CD4-positive, CD25-positive, alpha-beta regulatory T cell (primary cell): Measurements from ENCODE around the gene SLC13A2. TPM values are rescaled to one million over a fixed set of nuclear protein-coding genes. Genes with fewer than 3 reads are reported as not detected.
"Not testable (repeated sequence)": the region's sequence is repeated elsewhere in the genome, so short reads cannot be mapped to it uniquely, and the experiment has no call there.

Experiments used
- ATAC-seq, 2 donors: fragments of 150-1000 bp; cut with Tn5 transposase; one replicate each; pipeline ENCODE4 v1.10.0; 2021; ENCODE audit warnings: low read depth in 2 of 2, moderate number of reproducible peaks in 2 of 2, moderate library complexity in 1 of 2
- DNase-seq, 3 donors: peaks; one replicate each; pipeline versions ENCODE4 v3.0.0 to v3.0.0-alpha.2; 2012 to 2022; ENCODE audit warnings: mixed read lengths in 1 of 3
- H3K27ac ChIP-seq: one replicate; pipeline ENCODE4 v1.7.0; 2013; ENCODE audit warnings: mild to moderate bottlenecking, low read length; ENCODE audit not compliant: insufficient read depth, poor library complexity, severe bottlenecking
- H3K27me3 ChIP-seq: one replicate; pipeline ENCODE4 v1.7.0; 2013; ENCODE audit warnings: low read length; ENCODE audit not compliant: control insufficient read depth, insufficient read depth
- H3K36me3 ChIP-seq: one replicate; pipeline ENCODE4 v1.7.0; 2013; ENCODE audit warnings: mild to moderate bottlenecking, low read length, moderate library complexity; ENCODE audit not compliant: control insufficient read depth, insufficient read depth
- H3K4me1 ChIP-seq: 2 replicates; pipeline ENCODE4 v1.7.0; 2013; ENCODE audit warnings: mild to moderate bottlenecking, low read length; ENCODE audit not compliant: insufficient read depth, control insufficient read depth, poor library complexity, severe bottlenecking
- H3K4me3 ChIP-seq: one replicate; pipeline ENCODE4 v1.7.0; 2013; ENCODE audit warnings: low read depth, mild to moderate bottlenecking, low read length, moderate library complexity
- H3K9me3 ChIP-seq, 2 experiments: 1 replicate in 1 of 2; 2 replicates in 1 of 2; pipeline ENCODE4 v1.7.0; 2013; ENCODE audit warnings: low read length in 2 of 2, mild to moderate bottlenecking in 1 of 2, moderate library complexity in 1 of 2; ENCODE audit not compliant: control insufficient read depth in 2 of 2
- H3K27ac Mint-ChIP-seq, 3 donors: one replicate each; pipeline ENCODE4 v1.8.0; 2020 to 2022; ENCODE audit warnings: mild to moderate bottlenecking in 3 of 3, mixed read lengths in 3 of 3, moderate library complexity in 2 of 3
- H3K27me3 Mint-ChIP-seq: one replicate; pipeline ENCODE4 v1.8.0; 2022; ENCODE audit warnings: mild to moderate bottlenecking, mixed read lengths
- H3K36me3 Mint-ChIP-seq: one replicate; pipeline ENCODE4 v1.8.0; 2020; ENCODE audit warnings: mixed read lengths
- H3K4me1 Mint-ChIP-seq, 4 donors: one replicate each; pipeline ENCODE4 v1.8.0; 2020 to 2022; ENCODE audit warnings: mixed read lengths in 4 of 4, mild to moderate bottlenecking in 1 of 4
- H3K4me3 Mint-ChIP-seq, 4 donors: one replicate each; pipeline ENCODE4 v1.8.0; 2020 to 2022; ENCODE audit warnings: mild to moderate bottlenecking in 4 of 4, mixed read lengths in 4 of 4, moderate library complexity in 3 of 4
- H3K9me3 Mint-ChIP-seq, 7 donors: one replicate each; pipeline ENCODE4 v1.8.0; 2020 to 2022; ENCODE audit warnings: mixed read lengths in 7 of 7, mild to moderate bottlenecking in 3 of 7, moderate library complexity in 2 of 7
- polyA plus RNA-seq, 4 donors: library from polyadenylated mRNA; unstranded; fragments of 300-500 nt; fragmentation: Illumina TruSeq; gene quantifications; one replicate each; pipeline ENCODE4 v1.2.3, GENCODE V29; 2021
- total RNA-seq: library from RNA; stranded (reverse); gene quantifications from one replicate; pipeline ENCODE4 v1.2.3, GENCODE V29; 2022

SLC13A2 gene
- total and polyA plus RNA-seq, 5 donors from 2014 or later = not detected

DNA sequence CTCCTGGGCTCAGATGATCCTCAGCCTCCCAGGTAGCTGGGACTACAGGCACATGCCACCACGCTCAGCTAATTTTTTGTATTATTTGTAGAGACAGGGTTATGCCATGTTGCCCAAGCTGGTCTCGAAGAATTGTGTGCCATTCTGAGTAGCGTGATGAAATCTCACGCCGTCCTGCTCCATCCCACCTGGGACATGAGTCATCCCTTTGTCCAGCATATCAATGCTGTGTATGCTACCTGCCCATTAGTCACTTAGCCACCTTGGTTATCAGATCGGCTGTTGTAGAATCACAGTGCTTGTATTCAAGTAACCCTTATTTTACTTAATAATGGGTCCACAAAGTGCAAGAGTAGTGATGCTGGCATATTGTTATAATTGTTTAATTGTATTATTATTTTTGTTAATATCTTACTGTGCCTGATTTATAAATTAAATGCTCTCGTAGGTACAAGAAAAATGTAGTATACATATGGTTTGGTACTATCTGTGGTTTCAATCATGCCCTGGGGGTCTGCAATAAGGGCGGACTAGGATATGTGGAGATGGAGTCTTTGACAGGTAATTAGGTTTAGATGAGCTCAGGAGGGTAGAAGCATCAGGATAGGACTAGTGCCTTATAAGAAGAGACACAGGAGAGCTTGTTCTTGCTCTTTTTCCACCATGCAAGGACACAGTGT lies 26.6 kb upstream of the SLC13A2 start:
- Histone ChIP-seq H3K4me3 (no peak overlapping the region), H3K27me3 (no peaks in the 10 kb centered on the region), H3K36me3 (no peaks in the 10 kb centered on the region), H3K27ac (no peak overlapping the region), H3K9me3 (no peaks in the 10 kb centered on the region), H3K4me1 (no peaks in the 10 kb centered on the region)
- no peaks in the 10 kb centered on the region for H3K4me1 Mint-ChIP-seq
- H3K27me3 Mint-ChIP-seq = peaks cover 37% of the 10 kb centered on the region
- peaks cover 0 to 6% (median 0%) of the 10 kb centered on the region in 7 donors for H3K9me3 Mint-ChIP-seq
- no peaks in the 10 kb centered on the region for H3K36me3 Mint-ChIP-seq
- no peak for DNase-seq
- no peak overlapping the region for H3K4me3 Mint-ChIP-seq
- ATAC-seq = no peak
- no peak overlapping the region for H3K27ac Mint-ChIP-seq

- Mint-ChIP-seq H3K27me3 (peaks cover 37% of the 10 kb centered on the region), H3K4me3 (no peak overlapping the region), H3K27ac (no peak overlapping the region), H3K4me1 (no peaks in the 10 kb centered on the region), H3K36me3 (no peaks in the 10 kb centered on the region), H3K9me3 (peaks cover 0 to 6% (median 0%) of the 10 kb centered on the region in 7 donors)
- ATAC-seq (no peak), DNase-seq (no peak)
- H3K36me3 ChIP-seq = no peaks in the 10 kb centered on the region
- H3K4me3 ChIP-seq = no peak overlapping the region
- H3K9me3 ChIP-seq = no peaks in the 10 kb centered on the region
- H3K4me1 ChIP-seq = no peaks in the 10 kb centered on the region
- no peak overlapping the region for H3K27ac ChIP-seq
- no peaks in the 10 kb centered on the region for H3K27me3 ChIP-seq
Measured at GRCh38 chr17:28447396-28447760, 26.1 kb upstream of the SLC13A2 start.

- H3K9me3 ChIP-seq = no peaks in the 10 kb centered on the region
- H3K36me3 ChIP-seq = no peaks in the 10 kb centered on the region
- no peak overlapping the region for H3K27ac ChIP-seq
- H3K27me3 Mint-ChIP-seq = peaks cover 33% of the 10 kb centered on the region
- no peaks in the 10 kb centered on the region for H3K27me3 ChIP-seq
- H3K4me3 ChIP-seq = no peak overlapping the region
- no peak overlapping the region for H3K27ac Mint-ChIP-seq
- DNase-seq (no peak), ATAC-seq (no peak)
- peaks cover 0 to 6% (median 0%) of the 10 kb centered on the region in 7 donors for H3K9me3 Mint-ChIP-seq
- H3K4me1 ChIP-seq = no peaks in the 10 kb centered on the region
- H3K4me1 Mint-ChIP-seq = no peaks in the 10 kb centered on the region
- H3K4me3 Mint-ChIP-seq = no peak overlapping the region
- no peaks in the 10 kb centered on the region for H3K36me3 Mint-ChIP-seq
Measured at GRCh38 chr17:28449859-28450258, 23.6 kb upstream of the SLC13A2 start.

DNA sequence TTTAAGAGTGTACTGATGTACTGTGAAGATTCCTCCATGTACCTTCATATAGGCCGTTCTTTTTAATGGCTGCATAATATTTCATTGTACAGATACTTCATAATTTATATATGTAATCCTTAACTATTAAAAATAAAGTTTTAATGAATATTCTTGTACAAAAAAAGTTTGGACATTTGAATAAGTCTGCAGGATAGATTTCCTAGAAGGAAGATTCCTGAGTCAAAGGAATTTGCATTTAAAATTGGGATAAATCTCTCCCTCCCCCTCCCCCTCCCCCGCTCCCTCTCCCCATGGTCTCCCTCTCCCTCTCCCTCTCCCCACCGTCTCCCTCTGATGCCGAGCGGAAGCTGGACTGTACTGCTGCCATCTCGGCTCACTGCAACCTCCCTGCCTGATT lies 15.6 kb upstream of the SLC13A2 start:
- Histone ChIP-seq H3K4me1 (no peaks in the 10 kb centered on the region), H3K4me3 (no peak overlapping the region), H3K9me3 (no peaks in the 10 kb centered on the region), H3K27ac (no peak overlapping the region), H3K36me3 (no peaks in the 10 kb centered on the region), H3K27me3 (no peaks in the 10 kb centered on the region)
- ATAC-seq (no peak), DNase-seq (no peak)
- Mint-ChIP-seq H3K27me3 (peaks cover 4% of the 10 kb centered on the region), H3K36me3 (no peaks in the 10 kb centered on the region), H3K27ac (no peak overlapping the region), H3K4me1 (no peaks in the 10 kb centered on the region), H3K9me3 (no peaks in the 10 kb centered on the region), H3K4me3 (no peak overlapping the region)

DNA sequence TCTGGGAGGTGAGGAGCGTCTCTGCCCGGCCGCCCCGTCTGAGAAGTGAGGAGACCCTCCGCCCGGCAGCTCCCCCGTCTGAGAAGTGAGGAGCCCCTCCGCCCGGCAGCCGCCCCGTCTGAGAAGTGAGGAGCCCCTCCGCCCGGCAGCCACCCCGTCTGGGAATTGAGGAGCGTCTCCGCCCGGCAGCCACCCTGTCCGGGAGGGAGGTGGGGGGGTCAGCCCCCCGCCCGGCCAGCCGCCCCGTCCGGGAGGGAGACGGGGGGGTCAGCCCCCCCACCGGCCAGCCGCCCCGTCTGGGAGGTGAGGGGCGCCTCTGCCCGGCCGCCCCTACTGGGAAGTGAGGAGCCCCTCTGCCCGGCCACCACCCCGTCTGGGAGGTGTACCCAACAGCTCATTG lies 14.6 kb upstream of the SLC13A2 start:
- not testable (repeated sequence) for H3K27me3 Mint-ChIP-seq, H3K36me3 ChIP-seq, H3K27ac ChIP-seq, H3K4me3 ChIP-seq, H3K4me1 ChIP-seq, H3K36me3 Mint-ChIP-seq, H3K27me3 ChIP-seq, H3K4me3 Mint-ChIP-seq, DNase-seq, H3K9me3 Mint-ChIP-seq, H3K4me1 Mint-ChIP-seq, H3K9me3 ChIP-seq, ATAC-seq, H3K27ac Mint-ChIP-seq

- Mint-ChIP-seq H3K27ac (no peak overlapping the region), H3K9me3 (no peaks in the 10 kb centered on the region), H3K27me3 (peaks cover 11% of the 10 kb centered on the region), H3K4me3 (no peak overlapping the region), H3K4me1 (no peaks in the 10 kb centered on the region), H3K36me3 (no peaks in the 10 kb centered on the region)
- H3K36me3 ChIP-seq = no peaks in the 10 kb centered on the region
- no peaks in the 10 kb centered on the region for H3K9me3 ChIP-seq
- H3K4me1 ChIP-seq = no peaks in the 10 kb centered on the region
- ATAC-seq (no peak), DNase-seq (no peak)
- no peak overlapping the region for H3K27ac ChIP-seq
- no peaks in the 10 kb centered on the region for H3K27me3 ChIP-seq
- H3K4me3 ChIP-seq = no peak overlapping the region
Measured at GRCh38 chr17:28460901-28461300, 12.5 kb upstream of the SLC13A2 start.

- no peak for ATAC-seq
- no peak for DNase-seq
- Mint-ChIP-seq H3K4me1 (peaks cover 4 to 15% (median 6%) of the 10 kb centered on the region in 4 donors), H3K27me3 (peaks cover 11% of the 10 kb centered on the region), H3K9me3 (no peaks in the 10 kb centered on the region), H3K36me3 (no peaks in the 10 kb centered on the region), H3K4me3 (no peak overlapping the region), H3K27ac (no peak overlapping the region)
- no peak overlapping the region for H3K27ac ChIP-seq
- no peaks in the 10 kb centered on the region for H3K4me1 ChIP-seq
- no peak overlapping the region for H3K4me3 ChIP-seq
- H3K36me3 ChIP-seq = no peaks in the 10 kb centered on the region
- no peaks in the 10 kb centered on the region for H3K9me3 ChIP-seq
- H3K27me3 ChIP-seq = no peaks in the 10 kb centered on the region
Measured at GRCh38 chr17:28466001-28466400, 7.4 kb upstream of the SLC13A2 start.

GRCh38 chr17:28466521-28467048 lies 6.9 kb upstream of the SLC13A2 start:
- Mint-ChIP-seq H3K9me3 (no peaks in the 10 kb centered on the region), H3K4me1 (peaks cover 4 to 15% (median 6%) of the 10 kb centered on the region in 4 donors), H3K36me3 (no peaks in the 10 kb centered on the region), H3K27ac (no peak overlapping the region), H3K27me3 (peaks cover 11% of the 10 kb centered on the region), H3K4me3 (no peak overlapping the region)
- no peaks in the 10 kb centered on the region for H3K4me1 ChIP-seq
- no peak overlapping the region for H3K4me3 ChIP-seq
- H3K27ac ChIP-seq = no peak overlapping the region
- DNase-seq (no peak), ATAC-seq (no peak)
- H3K27me3 ChIP-seq = no peaks in the 10 kb centered on the region
- H3K36me3 ChIP-seq = no peaks in the 10 kb centered on the region
- no peaks in the 10 kb centered on the region for H3K9me3 ChIP-seq
